Measurements from ENCODE around the gene CNGB1.

DNA sequence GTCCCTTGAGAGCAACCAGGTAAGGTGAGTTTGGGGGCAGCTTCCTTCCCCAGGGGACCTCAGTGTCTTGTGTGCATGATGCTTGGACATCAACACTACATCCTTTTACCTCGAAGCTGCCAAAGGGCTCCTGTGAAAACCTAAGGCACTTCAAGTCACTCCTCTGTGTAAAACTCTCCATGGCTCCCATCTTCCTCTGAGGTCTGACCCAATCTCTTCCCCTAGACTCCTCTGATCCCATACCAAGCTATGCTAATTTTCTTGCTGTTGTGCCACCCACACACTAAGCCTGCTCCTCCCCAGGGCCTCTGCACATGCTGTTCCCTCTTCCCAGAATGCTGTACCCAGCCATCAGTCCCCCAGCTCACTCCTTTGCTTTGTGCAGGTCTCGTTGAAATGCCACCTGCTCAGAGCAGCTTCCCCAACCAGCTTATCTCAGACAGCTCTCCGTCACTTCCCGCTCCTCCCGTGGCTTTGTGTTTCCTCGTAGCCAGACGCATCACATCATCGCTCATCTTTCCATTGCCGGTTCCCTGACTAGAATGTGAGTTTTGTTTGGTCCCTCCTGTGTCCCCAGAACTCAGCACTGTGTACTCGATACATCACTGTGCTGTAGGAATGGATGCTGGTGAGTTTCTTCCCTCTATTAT lies 78.4 kb downstream of the CNGB1 start:
- no peak for TF ChIP-seq CTCF (conservative IDR thresholded peaks at IDR 0.05; ENCODE audit: low read length)
- no peak for TF ChIP-seq EZH2phosphoT487 (IDR thresholded peaks at IDR 0.05; ENCODE audit: borderline replicate concordance)

Data from Loucy (cell line).